Inflammatory macrophage (primary cell): ENCODE data around the gene ATOSA.

Source experiments
- DNase-seq, 2 donors: peaks; one replicate each; pipeline ENCODE4 v3.0.0-alpha.2; 2020 to 2022

ATOSA gene

GRCh38 chr15:52651114-52651513 is 28.1 kb downstream of the ATOSA start:
- DNase-seq = no peak

- no peak for DNase-seq
These were observed 29.5 kb downstream of the ATOSA start for GRCh38 chr15:52649686-52650085.

GRCh38 chr15:52645916-52646315 is 33.3 kb downstream of the ATOSA start:
- no peak for DNase-seq

GRCh38 chr15:52642386-52643361 is 36.5 kb downstream of the ATOSA start:
- DNase-seq = no peak

- no peak for DNase-seq
These were observed 42.7 kb downstream of the ATOSA start for GRCh38 chr15:52636459-52636858.

GRCh38 chr15:52635908-52636307 is 43.3 kb downstream of the ATOSA start:
- no peak for DNase-seq
